ENCODE results near the gene ALKAL2.

DNA sequence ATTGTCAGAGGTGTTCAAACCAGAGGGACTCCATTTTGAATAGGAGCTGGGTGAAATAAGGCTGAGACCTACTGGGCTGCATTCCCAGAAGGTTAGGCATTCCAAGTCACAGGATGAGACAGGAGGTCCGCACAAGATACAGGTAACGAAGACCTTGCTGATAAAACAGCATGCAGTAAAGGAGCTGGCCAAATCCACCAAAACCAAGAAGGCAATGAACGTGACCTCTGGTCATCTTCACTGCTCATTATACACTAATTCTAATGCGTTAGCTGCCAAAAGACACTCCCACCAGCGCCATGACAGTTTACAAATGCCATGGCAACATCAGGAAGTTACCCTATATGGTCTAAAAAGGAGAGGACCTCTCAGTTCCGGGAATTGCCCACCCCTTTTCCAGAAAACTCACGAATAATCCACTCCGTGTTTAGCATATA is 34.7 kb downstream of the ALKAL2 start:
- TF ChIP-seq, protein P1, sequence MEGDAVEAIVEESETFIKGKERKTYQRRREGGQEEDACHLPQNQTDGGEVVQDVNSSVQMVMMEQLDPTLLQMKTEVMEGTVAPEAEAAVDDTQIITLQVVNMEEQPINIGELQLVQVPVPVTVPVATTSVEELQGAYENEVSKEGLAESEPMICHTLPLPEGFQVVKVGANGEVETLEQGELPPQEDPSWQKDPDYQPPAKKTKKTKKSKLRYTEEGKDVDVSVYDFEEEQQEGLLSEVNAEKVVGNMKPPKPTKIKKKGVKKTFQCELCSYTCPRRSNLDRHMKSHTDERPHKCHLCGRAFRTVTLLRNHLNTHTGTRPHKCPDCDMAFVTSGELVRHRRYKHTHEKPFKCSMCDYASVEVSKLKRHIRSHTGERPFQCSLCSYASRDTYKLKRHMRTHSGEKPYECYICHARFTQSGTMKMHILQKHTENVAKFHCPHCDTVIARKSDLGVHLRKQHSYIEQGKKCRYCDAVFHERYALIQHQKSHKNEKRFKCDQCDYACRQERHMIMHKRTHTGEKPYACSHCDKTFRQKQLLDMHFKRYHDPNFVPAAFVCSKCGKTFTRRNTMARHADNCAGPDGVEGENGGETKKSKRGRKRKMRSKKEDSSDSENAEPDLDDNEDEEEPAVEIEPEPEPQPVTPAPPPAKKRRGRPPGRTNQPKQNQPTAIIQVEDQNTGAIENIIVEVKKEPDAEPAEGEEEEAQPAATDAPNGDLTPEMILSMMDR (IDR thresholded peaks at IDR 0.05) = no peak
- TF ChIP-seq GABPA (IDR thresholded peaks at IDR 0.05; ENCODE audit: low read depth) = no peak
- TF ChIP-seq, protein P2, sequence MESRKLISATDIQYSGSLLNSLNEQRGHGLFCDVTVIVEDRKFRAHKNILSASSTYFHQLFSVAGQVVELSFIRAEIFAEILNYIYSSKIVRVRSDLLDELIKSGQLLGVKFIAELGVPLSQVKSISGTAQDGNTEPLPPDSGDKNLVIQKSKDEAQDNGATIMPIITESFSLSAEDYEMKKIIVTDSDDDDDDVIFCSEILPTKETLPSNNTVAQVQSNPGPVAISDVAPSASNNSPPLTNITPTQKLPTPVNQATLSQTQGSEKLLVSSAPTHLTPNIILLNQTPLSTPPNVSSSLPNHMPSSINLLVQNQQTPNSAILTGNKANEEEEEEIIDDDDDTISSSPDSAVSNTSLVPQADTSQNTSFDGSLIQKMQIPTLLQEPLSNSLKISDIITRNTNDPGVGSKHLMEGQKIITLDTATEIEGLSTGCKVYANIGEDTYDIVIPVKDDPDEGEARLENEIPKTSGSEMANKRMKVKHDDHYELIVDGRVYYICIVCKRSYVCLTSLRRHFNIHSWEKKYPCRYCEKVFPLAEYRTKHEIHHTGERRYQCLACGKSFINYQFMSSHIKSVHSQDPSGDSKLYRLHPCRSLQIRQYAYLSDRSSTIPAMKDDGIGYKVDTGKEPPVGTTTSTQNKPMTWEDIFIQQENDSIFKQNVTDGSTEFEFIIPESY (IDR thresholded peaks at IDR 0.05; ENCODE audit: borderline replicate concordance, low read depth) = no peak
- no peak for TF ChIP-seq FOXM1 (IDR thresholded peaks at IDR 0.05; ENCODE audit: low read depth)
- TF ChIP-seq CHD2 (IDR thresholded peaks at IDR 0.05; ENCODE audit: low read length, partially characterized antibody) = no peak
- TF ChIP-seq POLR2AphosphoS5 (IDR thresholded peaks at IDR 0.05; ENCODE audit: low read depth, low read length) = no peak
- TF ChIP-seq NRF1 (IDR thresholded peaks at IDR 0.05; ENCODE audit: low read depth, low read length) = no peak
- no peak for TF ChIP-seq EP300 (IDR thresholded peaks at IDR 0.05; ENCODE audit: borderline replicate concordance in 1 of 2, low read depth in 1 of 2, low read length in 1 of 2)
- no peak for TF ChIP-seq JUND (IDR thresholded peaks at IDR 0.05)

Measured in SK-N-SH (cell line).